Chondrocyte (in vitro differentiated cells): ENCODE data around the gene ZDHHC21. TPM values are rescaled to one million over a fixed set of nuclear protein-coding genes. Genes with fewer than 3 reads are reported as not detected.
A peak's percentile ranks its signal among the peaks of the same experiment; 100 is the strongest.
"Not testable (repeated sequence)": the region's sequence is repeated elsewhere in the genome, so short reads cannot be mapped to it uniquely, and the experiment has no call there.

ENCODE experiments used
- DNase-seq: peaks from one replicate; pipeline ENCODE4 v3.0.0; 2021; ENCODE audit warnings: mixed read lengths, low spot score
- H3K27ac Mint-ChIP-seq: one replicate; pipeline ENCODE4 v1.8.0; 2021; ENCODE audit warnings: mild to moderate bottlenecking, moderate library complexity, mixed read lengths; ENCODE audit not compliant: unreplicated experiment
- H3K27me3 Mint-ChIP-seq: 2 replicates; pipeline ENCODE4 v1.8.0; 2021; ENCODE audit warnings: low read depth, mixed read lengths
- H3K36me3 Mint-ChIP-seq: 2 replicates; pipeline ENCODE4 v1.8.0; 2021; ENCODE audit warnings: low read depth, mixed read lengths
- H3K4me1 Mint-ChIP-seq: 2 replicates; pipeline ENCODE4 v1.8.0; 2021; ENCODE audit warnings: low read depth, mild to moderate bottlenecking, mixed read lengths
- H3K4me3 Mint-ChIP-seq: one replicate; pipeline ENCODE4 v1.8.0; 2021; ENCODE audit warnings: mild to moderate bottlenecking, moderate library complexity, mixed read lengths; ENCODE audit not compliant: unreplicated experiment
- H3K9me3 Mint-ChIP-seq: 2 replicates; pipeline ENCODE4 v1.8.0; 2021; ENCODE audit warnings: low read depth, mixed read lengths
- total RNA-seq: library from RNA; stranded (reverse); gene quantifications from 3 replicates; pipeline ENCODE4 v1.2.1, GENCODE V29; 2021
- TF ChIP-seq, protein P1 (sequence below): fragments of 200-600 bp; sonication (generic); IDR thresholded peaks from 2 replicates; pipeline ENCODE4 v1.5.0; 2021; ENCODE audit warnings: antibody characterized with exemption, mild to moderate bottlenecking, moderate library complexity

Gene ZDHHC21
- total RNA-seq, 1 donor from 2014 or later, result 11.4 TPM

GRCh38 chr9:14692470-14693250 lies 572 bp downstream of the ZDHHC21 start:
- Mint-ChIP-seq H3K4me3 (peak overlapping the region; percentile 90), H3K27me3 (peaks cover 5% of the 10 kb centered on the region), H3K27ac (peak overlapping the region; percentile 71), H3K4me1 (peaks cover 27% of the 10 kb centered on the region), H3K36me3 (peaks cover 4% of the 10 kb centered on the region), H3K9me3 (no peaks in the 10 kb centered on the region)
- no peak for DNase-seq
- TF ChIP-seq, protein P1, sequence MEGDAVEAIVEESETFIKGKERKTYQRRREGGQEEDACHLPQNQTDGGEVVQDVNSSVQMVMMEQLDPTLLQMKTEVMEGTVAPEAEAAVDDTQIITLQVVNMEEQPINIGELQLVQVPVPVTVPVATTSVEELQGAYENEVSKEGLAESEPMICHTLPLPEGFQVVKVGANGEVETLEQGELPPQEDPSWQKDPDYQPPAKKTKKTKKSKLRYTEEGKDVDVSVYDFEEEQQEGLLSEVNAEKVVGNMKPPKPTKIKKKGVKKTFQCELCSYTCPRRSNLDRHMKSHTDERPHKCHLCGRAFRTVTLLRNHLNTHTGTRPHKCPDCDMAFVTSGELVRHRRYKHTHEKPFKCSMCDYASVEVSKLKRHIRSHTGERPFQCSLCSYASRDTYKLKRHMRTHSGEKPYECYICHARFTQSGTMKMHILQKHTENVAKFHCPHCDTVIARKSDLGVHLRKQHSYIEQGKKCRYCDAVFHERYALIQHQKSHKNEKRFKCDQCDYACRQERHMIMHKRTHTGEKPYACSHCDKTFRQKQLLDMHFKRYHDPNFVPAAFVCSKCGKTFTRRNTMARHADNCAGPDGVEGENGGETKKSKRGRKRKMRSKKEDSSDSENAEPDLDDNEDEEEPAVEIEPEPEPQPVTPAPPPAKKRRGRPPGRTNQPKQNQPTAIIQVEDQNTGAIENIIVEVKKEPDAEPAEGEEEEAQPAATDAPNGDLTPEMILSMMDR, result peak; percentile 15

GRCh38 chr9:14690948-14691730 lies 2.1 kb downstream of the ZDHHC21 start:
- Mint-ChIP-seq H3K9me3 (no peaks in the 10 kb centered on the region), H3K36me3 (peaks cover 5% of the 10 kb centered on the region), H3K27ac (no peak overlapping the region), H3K4me3 (no peak overlapping the region), H3K4me1 (peaks cover 39% of the 10 kb centered on the region), H3K27me3 (no peaks in the 10 kb centered on the region)
- TF ChIP-seq, protein P1, result no peak
- no peak for DNase-seq

GRCh38 chr9:14687042-14687719 lies 6.1 kb downstream of the ZDHHC21 start:
- Mint-ChIP-seq H3K36me3 (peaks cover 13% of the 10 kb centered on the region), H3K4me3 (no peak overlapping the region), H3K4me1 (peaks cover 29% of the 10 kb centered on the region), H3K27me3 (no peaks in the 10 kb centered on the region), H3K27ac (peak overlapping the region; percentile 91), H3K9me3 (peaks cover 3% of the 10 kb centered on the region)
- no peak for DNase-seq
- TF ChIP-seq, protein P1, result no peak

DNA sequence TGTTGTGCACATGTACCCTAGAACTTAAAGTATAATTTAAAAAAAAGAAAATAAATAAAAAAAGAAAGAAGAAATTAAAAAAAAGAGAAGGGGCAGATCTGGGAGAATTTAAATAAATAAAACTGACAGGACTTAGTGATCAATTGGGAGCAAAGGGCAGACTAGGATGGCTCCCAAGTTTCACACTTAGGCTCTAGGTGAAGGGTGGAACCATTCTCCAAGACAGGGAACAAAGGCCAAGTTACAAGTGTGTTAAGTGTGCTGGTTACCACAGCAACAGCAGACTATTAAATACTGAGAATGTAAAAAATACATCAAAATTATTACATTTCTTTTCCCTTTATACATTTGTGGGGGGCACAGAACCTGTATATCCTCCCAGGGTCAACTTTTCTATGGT lies 7.1 kb downstream of the ZDHHC21 start:
- no peak for DNase-seq
- no peak overlapping the region for H3K27ac Mint-ChIP-seq
- peaks cover 3% of the 10 kb centered on the region for H3K9me3 Mint-ChIP-seq
- peaks cover 16% of the 10 kb centered on the region for H3K36me3 Mint-ChIP-seq
- peaks cover 21% of the 10 kb centered on the region for H3K4me1 Mint-ChIP-seq
- TF ChIP-seq, protein P1, result no peak
- H3K27me3 Mint-ChIP-seq, result no peaks in the 10 kb centered on the region
- H3K4me3 Mint-ChIP-seq, result no peak overlapping the region

- not testable (repeated sequence) for H3K4me3 Mint-ChIP-seq, H3K27me3 Mint-ChIP-seq, DNase-seq, H3K9me3 Mint-ChIP-seq, H3K27ac Mint-ChIP-seq
- H3K36me3 Mint-ChIP-seq, result peaks cover 18% of the 10 kb centered on the region
- peaks cover 12% of the 10 kb centered on the region for H3K4me1 Mint-ChIP-seq
These were observed 10.6 kb downstream of the ZDHHC21 start for GRCh38 chr9:14682616-14683015.
